ENCODE results near the gene GAL3ST3.

DNA sequence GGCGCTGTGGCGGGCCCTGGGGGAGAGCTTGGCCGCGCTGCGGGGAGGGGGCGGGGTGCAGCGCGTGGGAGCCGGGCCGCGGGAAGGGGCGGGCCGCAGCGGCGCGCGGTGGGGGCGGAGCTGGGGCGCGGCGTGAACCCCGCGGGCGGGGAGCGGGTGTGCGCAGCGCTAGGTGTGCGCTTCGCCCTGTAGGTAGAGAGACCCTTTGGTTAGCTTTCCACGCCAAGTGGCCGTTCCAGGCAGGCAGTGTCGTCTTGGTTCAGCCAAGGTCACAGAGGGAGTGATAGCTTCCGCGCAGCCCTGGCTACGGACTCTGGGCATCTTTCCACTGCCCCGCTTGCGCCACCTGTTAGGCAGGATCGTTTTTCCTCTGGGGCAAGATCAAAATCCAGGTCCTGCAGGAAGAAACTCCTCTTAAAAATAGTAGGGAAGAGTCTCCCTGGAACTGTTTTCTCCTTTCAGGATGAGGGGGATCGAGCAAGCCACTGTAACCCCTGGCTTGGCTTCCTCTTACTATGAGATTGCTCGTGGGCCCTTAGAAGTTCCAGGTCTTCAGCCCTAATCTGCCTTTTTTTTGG, 46.2 kb downstream of the GAL3ST3 start:
- TF ChIP-seq, protein P1, sequence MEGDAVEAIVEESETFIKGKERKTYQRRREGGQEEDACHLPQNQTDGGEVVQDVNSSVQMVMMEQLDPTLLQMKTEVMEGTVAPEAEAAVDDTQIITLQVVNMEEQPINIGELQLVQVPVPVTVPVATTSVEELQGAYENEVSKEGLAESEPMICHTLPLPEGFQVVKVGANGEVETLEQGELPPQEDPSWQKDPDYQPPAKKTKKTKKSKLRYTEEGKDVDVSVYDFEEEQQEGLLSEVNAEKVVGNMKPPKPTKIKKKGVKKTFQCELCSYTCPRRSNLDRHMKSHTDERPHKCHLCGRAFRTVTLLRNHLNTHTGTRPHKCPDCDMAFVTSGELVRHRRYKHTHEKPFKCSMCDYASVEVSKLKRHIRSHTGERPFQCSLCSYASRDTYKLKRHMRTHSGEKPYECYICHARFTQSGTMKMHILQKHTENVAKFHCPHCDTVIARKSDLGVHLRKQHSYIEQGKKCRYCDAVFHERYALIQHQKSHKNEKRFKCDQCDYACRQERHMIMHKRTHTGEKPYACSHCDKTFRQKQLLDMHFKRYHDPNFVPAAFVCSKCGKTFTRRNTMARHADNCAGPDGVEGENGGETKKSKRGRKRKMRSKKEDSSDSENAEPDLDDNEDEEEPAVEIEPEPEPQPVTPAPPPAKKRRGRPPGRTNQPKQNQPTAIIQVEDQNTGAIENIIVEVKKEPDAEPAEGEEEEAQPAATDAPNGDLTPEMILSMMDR (IDR thresholded peaks at IDR 0.05; ENCODE audit: low read length): peak; percentile 28
- TF ChIP-seq EZH2 (IDR thresholded peaks at IDR 0.05; ENCODE audit: borderline replicate concordance, low read length): no peak

Data from OCI-LY1 (cell line).